HepG2 (cell line): ENCODE data around the gene ITPR1. TPM values are rescaled to one million over a fixed set of nuclear protein-coding genes. Genes with fewer than 3 reads are reported as not detected.

Source experiments
- CCDC6 ChIP-seq: sonication (generic); formaldehyde crosslinking; IDR thresholded peaks from 2 replicates; pipeline ENCODE4 v1.8.1; 2022; ENCODE audit warnings: mild to moderate bottlenecking, missing genetic modification reagents, moderate library complexity
- CHCHD3 ChIP-seq: sonication (generic); formaldehyde crosslinking; IDR thresholded peaks from 2 replicates; pipeline ENCODE4 v1.8.0; 2022; ENCODE audit warnings: mild to moderate bottlenecking, missing genetic modification reagents, moderate library complexity
- DNMT3B ChIP-seq: conservative IDR thresholded peaks from 2 replicates; pipeline ENCODE4 v1.6.1; 2016; ENCODE audit warnings: missing biosample characterization, control low read depth
- ETS1 ChIP-seq: sonication (generic); formaldehyde crosslinking; IDR thresholded peaks from 2 replicates; pipeline ENCODE4 v1.4.0; 2020; ENCODE audit warnings: missing genetic modification reagents
- IRF1 ChIP-seq: sonication (generic); formaldehyde crosslinking; IDR thresholded peaks from 2 replicates; pipeline ENCODE4 v1.4.0; 2020; ENCODE audit warnings: low read depth, mild to moderate bottlenecking, missing genetic modification reagents
- KDM5B ChIP-seq: sonication (generic); formaldehyde crosslinking; IDR thresholded peaks from 2 replicates; pipeline ENCODE4 v1.4.0; 2020; ENCODE audit warnings: missing genetic modification reagents, mild to moderate bottlenecking, borderline replicate concordance
- NCOA1 ChIP-seq: sonication (generic); formaldehyde crosslinking; IDR thresholded peaks from 2 replicates; pipeline ENCODE4 v1.9.0; 2021; ENCODE audit warnings: missing genetic modification reagents
- POGZ ChIP-seq: sonication (generic); formaldehyde crosslinking; IDR thresholded peaks from 2 replicates; pipeline ENCODE4 v1.4.0; 2020; ENCODE audit warnings: mild to moderate bottlenecking, missing genetic modification reagents
- PRDM4 ChIP-seq: sonication (generic); formaldehyde crosslinking; IDR thresholded peaks from 2 replicates; pipeline ENCODE4 v1.9.0; 2021; ENCODE audit warnings: missing genetic modification reagents, borderline replicate concordance
- RFX5 ChIP-seq: IDR thresholded peaks from 2 replicates; pipeline ENCODE4 v1.6.1; 2011; ENCODE audit warnings: low read depth, low read length, improper control_type of control experiment
- RNF219 ChIP-seq: sonication (generic); formaldehyde crosslinking; IDR thresholded peaks from 2 replicates; pipeline ENCODE4 v1.5.0; 2020; ENCODE audit warnings: mild to moderate bottlenecking, missing genetic modification reagents
- SRY ChIP-seq: sonication (generic); formaldehyde crosslinking; IDR thresholded peaks from 2 replicates; pipeline ENCODE4 v1.8.0; 2022; ENCODE audit warnings: mild to moderate bottlenecking, missing genetic modification reagents
- TEF ChIP-seq: sonication (generic); formaldehyde crosslinking; IDR thresholded peaks from 2 replicates; pipeline ENCODE4 v1.5.0; 2020; ENCODE audit warnings: missing genetic modification reagents
- ZBTB44 ChIP-seq: sonication (generic); formaldehyde crosslinking; IDR thresholded peaks from 2 replicates; pipeline ENCODE4 v1.4.0; 2020; ENCODE audit warnings: missing genetic modification reagents
- ZNF17 ChIP-seq: sonication (generic); formaldehyde crosslinking; IDR thresholded peaks from 2 replicates; pipeline ENCODE4 v1.5.0; 2020; ENCODE audit warnings: mild to moderate bottlenecking, missing genetic modification reagents
- ZNF496 ChIP-seq: sonication (generic); formaldehyde crosslinking; IDR thresholded peaks from 2 replicates; pipeline ENCODE4 v1.8.1; 2023; ENCODE audit warnings: mild to moderate bottlenecking, moderate library complexity, missing genetic modification reagents; ENCODE audit not compliant: insufficient replicate concordance
- ZNF605 ChIP-seq: sonication (generic); formaldehyde crosslinking; IDR thresholded peaks from 2 replicates; pipeline ENCODE4 v1.8.0; 2022; ENCODE audit warnings: mild to moderate bottlenecking, missing genetic modification reagents
- ZNF709 ChIP-seq: sonication (generic); formaldehyde crosslinking; IDR thresholded peaks from 2 replicates; pipeline ENCODE4 v1.5.0; 2020; ENCODE audit warnings: mild to moderate bottlenecking, missing genetic modification reagents
- ZNF878 ChIP-seq: sonication (generic); formaldehyde crosslinking; IDR thresholded peaks from 2 replicates; pipeline ENCODE4 v1.8.1; 2023; ENCODE audit warnings: mild to moderate bottlenecking, missing genetic modification reagents, moderate library complexity
- polyA plus RNA-seq, 8 experiments: library from polyadenylated mRNA; depleted of rRNA in 3 of 8; stranded (reverse) in 7 of 8; unstranded in 1 of 8; fragments of >200 nt; fragmentation: Illumina TruSeq in 4 of 8; extraction: Trizol in 4 of 8; gene quantifications; 2 replicates each; pipeline versions ENCODE4 v1.2.1 to v1.2.3, GENCODE V29; 2011 to 2016; ENCODE audit warnings: low read depth in 4 of 8, missing spikeins in 1 of 8, mixed read lengths in 1 of 8; ENCODE audit not compliant: insufficient read depth in 1 of 8
- total RNA-seq, 5 experiments: library from RNA; depleted of rRNA; stranded (reverse); fragments of >200 nt; fragmentation: Illumina TruSeq; extraction: Trizol; gene quantifications; 2 replicates each; pipeline ENCODE4 v1.2.3, GENCODE V29; 2016; ENCODE audit warnings: low read depth in 1 of 5

The ITPR1 gene
- total and polyA plus RNA-seq, 2 of the 13 experiments (the other 11 are each of a cell fraction or from before 2014, with no cell fraction given): 10.0 to 11.4 TPM

GRCh38 chr3:4466741-4467521 is 26.2 kb upstream of the ITPR1 start, which contains the start of gene SUMF1 (continued):
- no peak for TF ChIP-seq ZNF17 (CRISPR knock-in tag)
- TF ChIP-seq ZNF878 (CRISPR knock-in tag): no peak
- peak; percentile 76; the same call in 1 of the 2 replicates for TF ChIP-seq ZNF605 (CRISPR knock-in tag)
- TF ChIP-seq CCDC6: no peak
- peak; percentile 35; the same call in 1 of the 2 replicates for TF ChIP-seq ZBTB44 (CRISPR knock-in tag)
- no peak for TF ChIP-seq TEF (CRISPR knock-in tag)
- TF ChIP-seq ZNF496: no peak
- 0 out of 2 replicates have a peak, but pooled peaks have one; percentile 67 for TF ChIP-seq NCOA1 (CRISPR knock-in tag)
- TF ChIP-seq PRDM4: no peak
- peak; percentile 96 for TF ChIP-seq KDM5B (CRISPR knock-in tag)
- TF ChIP-seq RFX5: no peak
- TF ChIP-seq SRY (CRISPR knock-in tag): peak; percentile 84
- TF ChIP-seq POGZ (CRISPR knock-in tag): peak; percentile 88
- peak; percentile 50; the same call in 1 of the 2 replicates for TF ChIP-seq ZNF709
- TF ChIP-seq ETS1 (CRISPR knock-in tag): no peak
- TF ChIP-seq DNMT3B (CRISPR knock-in tag): peak; percentile 65; the same call in 1 of the 2 replicates
- TF ChIP-seq IRF1 (CRISPR knock-in tag): 0 out of 2 replicates have a peak, but pooled peaks have one; percentile 65
- no peak for TF ChIP-seq CHCHD3 (CRISPR knock-in tag)
- peak; percentile 92 for TF ChIP-seq RNF219 (CRISPR knock-in tag)
